ENCODE results near the gene SSBP3.

- TF ChIP-seq, protein P1, sequence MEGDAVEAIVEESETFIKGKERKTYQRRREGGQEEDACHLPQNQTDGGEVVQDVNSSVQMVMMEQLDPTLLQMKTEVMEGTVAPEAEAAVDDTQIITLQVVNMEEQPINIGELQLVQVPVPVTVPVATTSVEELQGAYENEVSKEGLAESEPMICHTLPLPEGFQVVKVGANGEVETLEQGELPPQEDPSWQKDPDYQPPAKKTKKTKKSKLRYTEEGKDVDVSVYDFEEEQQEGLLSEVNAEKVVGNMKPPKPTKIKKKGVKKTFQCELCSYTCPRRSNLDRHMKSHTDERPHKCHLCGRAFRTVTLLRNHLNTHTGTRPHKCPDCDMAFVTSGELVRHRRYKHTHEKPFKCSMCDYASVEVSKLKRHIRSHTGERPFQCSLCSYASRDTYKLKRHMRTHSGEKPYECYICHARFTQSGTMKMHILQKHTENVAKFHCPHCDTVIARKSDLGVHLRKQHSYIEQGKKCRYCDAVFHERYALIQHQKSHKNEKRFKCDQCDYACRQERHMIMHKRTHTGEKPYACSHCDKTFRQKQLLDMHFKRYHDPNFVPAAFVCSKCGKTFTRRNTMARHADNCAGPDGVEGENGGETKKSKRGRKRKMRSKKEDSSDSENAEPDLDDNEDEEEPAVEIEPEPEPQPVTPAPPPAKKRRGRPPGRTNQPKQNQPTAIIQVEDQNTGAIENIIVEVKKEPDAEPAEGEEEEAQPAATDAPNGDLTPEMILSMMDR (IDR thresholded peaks at IDR 0.05), result no peak
- TF ChIP-seq POLR2A (IDR thresholded peaks at IDR 0.05), result no peak
- TF ChIP-seq POLR2AphosphoS5 (IDR thresholded peaks at IDR 0.05), result no peak
Measured at GRCh38 chr1:54302549-54302948, 103.6 kb downstream of the SSBP3 start.

Measured in breast epithelium (tissue), 3 donors.